ENCODE data around the gene CCM2. TPM values are rescaled to one million over a fixed set of nuclear protein-coding genes. Genes with fewer than 3 reads are reported as not detected.

The CCM2 gene
- total RNA-seq, 2 experiments from 2014 or later, result 72.3 to 77.5 TPM

- Mint-ChIP-seq H3K4me1 (ENCODE audit: low read depth) (peaks cover 78% of the 10 kb centered on the region), H3K36me3 (ENCODE audit: low read depth) (peaks cover 65% of the 10 kb centered on the region), H3K27me3 (no peaks in the 10 kb centered on the region), H3K4me3 (peak overlapping the region; percentile 75), H3K9me3 (peaks cover 3% of the 10 kb centered on the region), H3K27ac (peak overlapping the region; percentile 91)
- no peak for ATAC-seq
- no peak for TF ChIP-seq CTCF (IDR thresholded peaks at IDR 0.05)
- DNase-seq, result no peak
- CTCF ChIA-PET, result interaction anchor here (0.7 to 1.7 kb wide), 6 partner anchors 12 to 55 kb away, joined by 3 to 10 read pairs (median 4); no protein-coding TSS in a partner anchor
- intact Hi-C loops (cut with micrococcal nuclease), result no loop called here
- POLR2A ChIA-PET, result interaction anchor here (0.6 to 5.9 kb wide), 11 partner anchors 9 to 940 kb away, joined by 3 to 46 read pairs (median 4); partner anchors contain the start of gene TBRG4
Observed at GRCh38 chr7:45028920-45029344, 28.9 kb downstream of the CCM2 start.

GRCh38 chr7:45031829-45032228, 31.8 kb downstream of the CCM2 start:
- Mint-ChIP-seq H3K9me3 (no peaks in the 10 kb centered on the region), H3K36me3 (ENCODE audit: low read depth) (peaks cover 49% of the 10 kb centered on the region), H3K27ac (peak overlapping the region; percentile 85), H3K27me3 (no peaks in the 10 kb centered on the region), H3K4me3 (no peak overlapping the region), H3K4me1 (ENCODE audit: low read depth) (peaks cover 80% of the 10 kb centered on the region)
- ATAC-seq (no peak), DNase-seq (no peak)
- ChIA-PET CTCF (interaction anchor here (1.4 to 1.9 kb wide), 3 partner anchors 30 to 104 kb away, joined by 3 to 5 read pairs (median 4); partner anchors contain the start of gene MYO1G), POLR2A (interaction anchor here (0.9 to 3.4 kb wide), 3 partner anchors 31 to 146 kb away, joined by 3 to 12 read pairs (median 9); no protein-coding TSS in a partner anchor)
- intact Hi-C loops (cut with micrococcal nuclease), result no loop called here
- TF ChIP-seq CTCF (IDR thresholded peaks at IDR 0.05), result no peak

- no peak overlapping the region for H3K4me3 Mint-ChIP-seq
- no peak for ATAC-seq
- TF ChIP-seq CTCF (IDR thresholded peaks at IDR 0.05), result no peak
- DNase-seq, result no peak
- H3K27ac Mint-ChIP-seq, result peak overlapping the region; percentile 85
- POLR2A ChIA-PET, result interaction anchor here (0.9 to 3.4 kb wide), 3 partner anchors 31 to 147 kb away, joined by 3 to 12 read pairs (median 9); no protein-coding TSS in a partner anchor
- peaks cover 43% of the 10 kb centered on the region for H3K36me3 Mint-ChIP-seq (ENCODE audit: low read depth)
- CTCF ChIA-PET, result interaction anchor here (1.0 to 1.9 kb wide), 5 partner anchors 31 to 104 kb away, joined by 3 to 5 read pairs (median 3); partner anchors contain the start of gene MYO1G
- H3K9me3 Mint-ChIP-seq, result no peaks in the 10 kb centered on the region
- peaks cover 78% of the 10 kb centered on the region for H3K4me1 Mint-ChIP-seq (ENCODE audit: low read depth)
- intact Hi-C loops (cut with micrococcal nuclease), result no loop called here
- no peaks in the 10 kb centered on the region for H3K27me3 Mint-ChIP-seq
Observed at GRCh38 chr7:45032421-45032820, 32.4 kb downstream of the CCM2 start.

GRCh38 chr7:45033261-45033930, 33.4 kb downstream of the CCM2 start:
- peak overlapping the region; percentile 11 for H3K4me3 Mint-ChIP-seq
- POLR2A ChIA-PET, result interaction anchor here (1.1 to 3.4 kb wide), 3 partner anchors 11 to 53 kb away, joined by 4 to 12 read pairs (median 9); no protein-coding TSS in a partner anchor

More at GRCh38 chr7:45033261-45033930, 33.4 kb downstream of the CCM2 start:
- Mint-ChIP-seq H3K9me3 (no peaks in the 10 kb centered on the region), H3K27ac (peak overlapping the region; percentile 85), H3K36me3 (ENCODE audit: low read depth) (peaks cover 42% of the 10 kb centered on the region), H3K4me1 (ENCODE audit: low read depth) (peaks cover 78% of the 10 kb centered on the region), H3K27me3 (no peaks in the 10 kb centered on the region)
- ATAC-seq, result peak; percentile 55
- DNase-seq, result peak; percentile 51
- CTCF ChIA-PET, result interaction anchor here (0.9 to 1.3 kb wide), 4 partner anchors 32 to 103 kb away, joined by 3 read pairs; no protein-coding TSS in a partner anchor
- intact Hi-C loops (cut with micrococcal nuclease), result no loop called here
- no peak for TF ChIP-seq CTCF (IDR thresholded peaks at IDR 0.05)

Data from activated CD8-positive, alpha-beta T cell treated with anti-CD3 and anti-CD28 coated beads for 36 hours (primary cell).